ENCODE results near the gene COL24A1.

DNA sequence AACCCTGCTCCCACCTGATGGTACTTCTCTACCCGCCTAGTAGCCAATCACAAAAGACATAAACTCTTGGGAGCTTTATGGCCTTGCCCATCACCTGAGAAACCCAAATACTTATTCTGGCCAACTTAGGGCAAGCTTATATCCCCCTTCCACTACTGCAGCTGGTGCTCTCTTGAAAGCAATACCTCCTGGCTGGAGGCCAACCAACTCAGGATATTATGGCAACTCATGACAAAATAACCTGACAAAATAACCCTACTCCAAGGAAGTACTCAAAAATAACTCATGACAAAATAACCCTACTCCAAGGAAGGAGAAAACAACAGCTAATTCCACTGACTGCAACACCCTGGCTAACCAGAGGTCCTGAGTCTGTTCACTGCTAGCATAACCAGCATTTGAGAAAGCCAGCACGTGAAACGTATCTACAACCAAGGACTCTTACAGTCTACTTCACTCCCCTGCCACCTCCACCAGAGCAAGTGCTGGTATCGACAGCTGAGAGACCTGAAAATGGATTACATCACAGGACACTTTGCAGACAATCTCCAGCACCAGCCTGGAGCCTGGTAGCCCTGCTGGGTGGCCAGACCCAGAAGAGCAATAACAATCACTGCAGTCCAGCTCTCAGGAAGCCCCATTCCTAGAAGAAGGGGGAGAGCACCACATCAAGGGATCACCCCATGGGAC lies 179.9 kb downstream of the COL24A1 start:
- TF ChIP-seq, protein P1, sequence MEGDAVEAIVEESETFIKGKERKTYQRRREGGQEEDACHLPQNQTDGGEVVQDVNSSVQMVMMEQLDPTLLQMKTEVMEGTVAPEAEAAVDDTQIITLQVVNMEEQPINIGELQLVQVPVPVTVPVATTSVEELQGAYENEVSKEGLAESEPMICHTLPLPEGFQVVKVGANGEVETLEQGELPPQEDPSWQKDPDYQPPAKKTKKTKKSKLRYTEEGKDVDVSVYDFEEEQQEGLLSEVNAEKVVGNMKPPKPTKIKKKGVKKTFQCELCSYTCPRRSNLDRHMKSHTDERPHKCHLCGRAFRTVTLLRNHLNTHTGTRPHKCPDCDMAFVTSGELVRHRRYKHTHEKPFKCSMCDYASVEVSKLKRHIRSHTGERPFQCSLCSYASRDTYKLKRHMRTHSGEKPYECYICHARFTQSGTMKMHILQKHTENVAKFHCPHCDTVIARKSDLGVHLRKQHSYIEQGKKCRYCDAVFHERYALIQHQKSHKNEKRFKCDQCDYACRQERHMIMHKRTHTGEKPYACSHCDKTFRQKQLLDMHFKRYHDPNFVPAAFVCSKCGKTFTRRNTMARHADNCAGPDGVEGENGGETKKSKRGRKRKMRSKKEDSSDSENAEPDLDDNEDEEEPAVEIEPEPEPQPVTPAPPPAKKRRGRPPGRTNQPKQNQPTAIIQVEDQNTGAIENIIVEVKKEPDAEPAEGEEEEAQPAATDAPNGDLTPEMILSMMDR (IDR thresholded peaks at IDR 0.05) = no peak
- no peak for TF ChIP-seq POLR2AphosphoS5 (IDR thresholded peaks at IDR 0.05)
- TF ChIP-seq POLR2A (IDR thresholded peaks at IDR 0.05) = no peak
